SK-N-SH (cell line): ENCODE results near the gene NME3. TPM values are rescaled to one million over a fixed set of nuclear protein-coding genes. Genes with fewer than 3 reads are reported as not detected.

Experiments
- CTCF ChIA-PET: fragments of 300-600, 350-600 bp; formaldehyde crosslinking; extraction: SDS; loops from one replicate; lab custom pipeline; 2021; lab: Yijun Ruan, JAX
- POLR2A ChIA-PET: fragments of 350-600 bp; sonication (Branson Sonifier 250); formaldehyde crosslinking; extraction: SDS; loops from one replicate; lab custom pipeline; 2020; ENCODE audit warnings: antibody characterized with exemption, inconsistent platforms; lab: Yijun Ruan, JAX
- DNase-seq: peaks from one replicate; pipeline ENCODE4 v3.0.0; 2012
- H2AFZ ChIP-seq: fragments of 200-600 bp; sonication (generic); 2 replicates; pipeline ENCODE4 v1.8.1; 2016; ENCODE audit warnings: antibody characterized with exemption, mild to moderate bottlenecking, low read depth
- H3F3A ChIP-seq: fragments of 200-600 bp; sonication (generic); replicated peaks from 2 replicates; pipeline ENCODE3; 2016; ENCODE audit warnings: antibody characterized with exemption, mild to moderate bottlenecking; ENCODE audit not compliant: insufficient read depth
- H3K27ac ChIP-seq, 2 experiments: fragments of 200-500 bp in 1 of 2; fragments of 200-600 bp in 1 of 2; sonication (Bioruptor generic) in 1 of 2; sonication (generic), shearing (Covaris generic) in 1 of 2; 2 replicates each; pipeline versions ENCODE4 v1.5.1 to v1.6.1; 2014 to 2016; ENCODE audit warnings: low read depth in 2 of 2, inconsistent platforms in 1 of 2, low read length in 1 of 2, mild to moderate bottlenecking in 1 of 2, mixed read lengths in 1 of 2
- H3K27me3 ChIP-seq: fragments of 200-600 bp; sonication (generic), shearing (Covaris generic); 2 replicates; pipeline ENCODE4 v1.6.1; 2016; ENCODE audit warnings: mixed run types; ENCODE audit not compliant: insufficient read depth
- H3K36me3 ChIP-seq, 2 experiments: fragments of 200-500 bp in 1 of 2; fragments of 200-600 bp in 1 of 2; sonication (Bioruptor generic) in 1 of 2; sonication (generic) in 1 of 2; replicated peaks in 1 of 2; 2 replicates each; pipeline versions ENCODE3 to v1.5.1; 2014 to 2016; ENCODE audit warnings: low read length in 1 of 2, mild to moderate bottlenecking in 1 of 2; ENCODE audit not compliant: insufficient read depth in 2 of 2, control insufficient read depth in 1 of 2
- H3K4me1 ChIP-seq, 2 experiments: fragments of 200-500 bp in 1 of 2; fragments of 200-600 bp in 1 of 2; sonication (Bioruptor generic) in 1 of 2; sonication (generic), shearing (Covaris generic) in 1 of 2; 2 replicates each; pipeline versions ENCODE4 v1.5.1 to v1.6.1; 2014 to 2016; ENCODE audit warnings: low read depth in 1 of 2, low read length in 1 of 2, mixed run types in 1 of 2; ENCODE audit not compliant: insufficient read depth in 2 of 2, control insufficient read depth in 1 of 2
- H3K4me2 ChIP-seq: fragments of 200-600 bp; sonication (generic), shearing (Covaris generic); 2 replicates; pipeline ENCODE4 v1.6.1; 2017; ENCODE audit warnings: mixed run types
- H3K4me3 ChIP-seq, 2 experiments: fragments of 200-500 bp in 1 of 2; fragments of 200-600 bp in 1 of 2; sonication (Bioruptor generic) in 1 of 2; sonication (generic), shearing (Covaris generic) in 1 of 2; 2 replicates each; pipeline versions ENCODE4 v1.5.1 to v1.8.1; 2014 to 2016; ENCODE audit warnings: low read depth in 2 of 2, inconsistent platforms in 1 of 2, low read length in 1 of 2, mild to moderate bottlenecking in 1 of 2, mixed read lengths in 1 of 2, moderate library complexity in 1 of 2
- H3K79me2 ChIP-seq: fragments of 200-600 bp; sonication (generic); 2 replicates; pipeline ENCODE4 v1.8.1; 2017; ENCODE audit warnings: mild to moderate bottlenecking; ENCODE audit not compliant: insufficient read depth
- H3K9ac ChIP-seq: fragments of 200-600 bp; sonication (generic); 2 replicates; pipeline ENCODE4 v1.6.1; 2017; ENCODE audit warnings: mixed run types
- H3K9me2 ChIP-seq: fragments of 200-600 bp; sonication (generic); 2 replicates; pipeline ENCODE4 v1.6.1; 2017; ENCODE audit warnings: mixed run types
- H3K9me3 ChIP-seq: fragments of 200-600 bp; sonication (generic); 2 replicates; pipeline ENCODE4 v1.6.1; 2017; ENCODE audit warnings: mixed run types, mild to moderate bottlenecking, moderate library complexity
- H4K20me1 ChIP-seq: fragments of 200-600 bp; sonication (generic); 2 replicates; pipeline ENCODE4 v1.6.1; 2017; ENCODE audit warnings: mild to moderate bottlenecking, mixed run types; ENCODE audit not compliant: insufficient read depth
- CTCF ChIP-seq: fragments of 200-600 bp; sonication (generic); IDR thresholded peaks from 2 replicates; pipeline ENCODE4 v1.6.1; 2017; ENCODE audit warnings: antibody characterized with exemption, mild to moderate bottlenecking, moderate library complexity
- ELF1 ChIP-seq: IDR thresholded peaks from 2 replicates; pipeline ENCODE4 v1.4.0; 2012
- EP300 ChIP-seq, 2 experiments: IDR thresholded peaks; 2 replicates each; pipeline versions ENCODE4 v1.4.0 to v1.6.1; 2012; ENCODE audit warnings: borderline replicate concordance in 1 of 2, low read depth in 1 of 2, low read length in 1 of 2
- FOSL2 ChIP-seq: IDR thresholded peaks from 2 replicates; pipeline ENCODE4 v1.4.0; 2012; ENCODE audit warnings: low read depth, mild to moderate bottlenecking, moderate library complexity, borderline replicate concordance
- FOXJ3 ChIP-seq: sonication (generic); formaldehyde crosslinking; IDR thresholded peaks from 2 replicates; pipeline ENCODE4 v1.5.1; 2020; ENCODE audit warnings: mild to moderate bottlenecking, missing genetic modification reagents
- FOXM1 ChIP-seq: IDR thresholded peaks from 2 replicates; pipeline ENCODE4 v1.4.0; 2012; ENCODE audit warnings: low read depth, mild to moderate bottlenecking
- JUND ChIP-seq: IDR thresholded peaks from 2 replicates; pipeline ENCODE4 v1.4.0; 2012
- MAX ChIP-seq: IDR thresholded peaks from 2 replicates; pipeline ENCODE4 v1.4.0; 2012; ENCODE audit warnings: low read depth
- PBX3 ChIP-seq: IDR thresholded peaks from 2 replicates; pipeline ENCODE4; 2012
- POLR2AphosphoS5 ChIP-seq: IDR thresholded peaks from 2 replicates; pipeline ENCODE4 v1.6.1; 2012; ENCODE audit warnings: low read depth, low read length
- RCOR1 ChIP-seq: fragments of 150-350 bp; IDR thresholded peaks from 2 replicates; pipeline ENCODE4 v1.6.1; 2017; ENCODE audit warnings: antibody characterized with exemption, low read length
- RFX5 ChIP-seq: IDR thresholded peaks from 2 replicates; pipeline ENCODE4 v1.6.1; 2012; ENCODE audit warnings: mild to moderate bottlenecking, improper control_type of control experiment, low read length
- RXRA ChIP-seq: IDR thresholded peaks from 2 replicates; pipeline ENCODE4 v1.4.0; 2012; ENCODE audit warnings: low read depth, mild to moderate bottlenecking, borderline replicate concordance
- YY1 ChIP-seq: IDR thresholded peaks from 2 replicates; pipeline ENCODE4 v1.4.0; 2012; ENCODE audit warnings: low read depth, mild to moderate bottlenecking
- WGBS: methylation state at CpG from one replicate; pipeline ENCODE4 v1.1.6; 2017; ENCODE audit warnings: low lambda C conversion rate; 5-methylcytosine and 5-hydroxymethylcytosine counted together
- polyA plus RNA-seq, 3 experiments: library from polyadenylated mRNA; depleted of rRNA; stranded (reverse); fragments of >200 nt; gene quantifications; 2 replicates each; pipeline ENCODE4 v1.2.3, GENCODE V29; 2012

The NME3 gene
- polyA plus RNA-seq, 1 of the 3 experiments (the other 2 are of a cell fraction), result 77.2 TPM

GRCh38 chr16:1768767-1769401, 2.5 kb downstream of the NME3 start:
- no peaks in the 10 kb centered on the region for H3K27me3 ChIP-seq
- 90% methylated on average over 8 of the region's 26 CpGs for WGBS
- no peaks in the 10 kb centered on the region for H3K9me3 ChIP-seq
- DNase-seq, result no peak
- no peak overlapping the region for H2AFZ ChIP-seq
- no peak overlapping the region; a peak in 1 of 4 replicates for H3K27ac ChIP-seq
- H3K9me2 ChIP-seq, result no peaks in the 10 kb centered on the region
- ChIA-PET CTCF (no interaction called here), POLR2A (no interaction called here)
- no peak for TF ChIP-seq POLR2AphosphoS5
- no peak for TF ChIP-seq RCOR1
- TF ChIP-seq FOSL2, result no peak
- no peak for TF ChIP-seq RXRA
- TF ChIP-seq FOXJ3 (CRISPR knock-in tag), result no peak
- no peak for TF ChIP-seq YY1
- TF ChIP-seq EP300 (IDR thresholded peaks at IDR 0.05; ENCODE audit: borderline replicate concordance in 1 of 2, low read depth in 1 of 2, low read length in 1 of 2), result no peak
- no peak for TF ChIP-seq FOXM1
- no peak for TF ChIP-seq PBX3
- TF ChIP-seq CTCF, result no peak
- TF ChIP-seq JUND, result no peak
- no peak for TF ChIP-seq ELF1
- TF ChIP-seq RFX5, result no peak
- peaks cover 13% of the 10 kb centered on the region; the same call in 1 of the 2 replicates for H3K79me2 ChIP-seq
- H3F3A ChIP-seq, result peaks cover 11% of the 10 kb centered on the region
- H3K4me3 ChIP-seq, result no peak overlapping the region
- peaks cover 0 to 21% of the 10 kb centered on the region in 2 experiments; a peak in 1 of 4 replicates for H3K4me1 ChIP-seq
- no peak overlapping the region for H3K4me2 ChIP-seq
- H3K36me3 ChIP-seq, result peaks cover 6 to 56% of the 10 kb centered on the region in 2 experiments
- H4K20me1 ChIP-seq, result 0 out of 2 replicates have a peak, but pooled peaks cover 5% of the 10 kb centered on the region
- no peak overlapping the region for H3K9ac ChIP-seq

GRCh38 chr16:1768061-1768766, 3.1 kb downstream of the NME3 start:
- Histone ChIP-seq H3K4me3 (no peak overlapping the region), H3K9ac (no peak overlapping the region), H3F3A (peaks cover 11% of the 10 kb centered on the region), H2AFZ (no peak overlapping the region), H3K9me2 (no peaks in the 10 kb centered on the region), H3K27ac (no peak overlapping the region), H3K79me2 (peaks cover 9% of the 10 kb centered on the region; the same call in 1 of the 2 replicates), H3K36me3 (peaks cover 6 to 57% of the 10 kb centered on the region in 2 experiments), H3K27me3 (no peaks in the 10 kb centered on the region), H4K20me1 (0 out of 2 replicates have a peak, but pooled peaks cover 5% of the 10 kb centered on the region), H3K9me3 (no peaks in the 10 kb centered on the region), H3K4me2 (no peak overlapping the region), H3K4me1 (peaks cover 0 to 19% of the 10 kb centered on the region in 2 experiments; a peak in 1 of 4 replicates)
- no peak for TF ChIP-seq FOXM1
- TF ChIP-seq CTCF, result no peak
- TF ChIP-seq YY1, result no peak
- no peak for TF ChIP-seq MAX
- no peak for DNase-seq
- CTCF ChIA-PET, result interaction anchor here (0.6 to 1.1 kb wide), 2 partner anchors 12 to 219 kb away, joined by 3 read pairs; no protein-coding TSS in a partner anchor
- POLR2A ChIA-PET, result no interaction called here
- WGBS, result 95% methylated on average over 32 of the region's 41 CpGs
